ENCODE results near the gene PTPN3.

DNA sequence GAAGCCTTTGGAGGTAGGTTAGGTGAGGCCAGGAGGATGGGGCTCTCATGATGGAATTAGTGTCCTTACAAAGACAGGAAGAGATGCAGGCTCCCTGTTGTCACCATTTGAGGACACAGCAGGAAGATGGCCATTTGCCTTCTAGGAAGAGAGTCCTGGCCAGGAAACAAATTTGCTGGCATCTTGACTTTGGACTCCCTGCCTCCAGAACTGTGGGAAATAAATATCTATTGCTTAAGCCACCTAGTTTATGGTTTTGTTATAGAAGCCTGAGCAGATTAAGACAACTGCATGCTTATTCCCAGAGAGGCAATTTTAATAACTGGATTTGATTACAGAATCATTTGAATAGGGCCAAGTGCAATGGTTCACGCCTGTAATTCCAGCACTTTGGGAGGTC lies 126.7 kb downstream of the PTPN3 start:
- TF ChIP-seq POLR2A (IDR thresholded peaks at IDR 0.05; ENCODE audit: low read depth, low read length) (no peak), POLR2AphosphoS5 (IDR thresholded peaks at IDR 0.05; ENCODE audit: low read depth, low read length) (no peak), TAF1 (IDR thresholded peaks at IDR 0.05; ENCODE audit: borderline replicate concordance, low read depth, low read length) (no peak)

Measured in GM12892 (cell line).